ENCODE measurements around the gene VPS51.

DNA sequence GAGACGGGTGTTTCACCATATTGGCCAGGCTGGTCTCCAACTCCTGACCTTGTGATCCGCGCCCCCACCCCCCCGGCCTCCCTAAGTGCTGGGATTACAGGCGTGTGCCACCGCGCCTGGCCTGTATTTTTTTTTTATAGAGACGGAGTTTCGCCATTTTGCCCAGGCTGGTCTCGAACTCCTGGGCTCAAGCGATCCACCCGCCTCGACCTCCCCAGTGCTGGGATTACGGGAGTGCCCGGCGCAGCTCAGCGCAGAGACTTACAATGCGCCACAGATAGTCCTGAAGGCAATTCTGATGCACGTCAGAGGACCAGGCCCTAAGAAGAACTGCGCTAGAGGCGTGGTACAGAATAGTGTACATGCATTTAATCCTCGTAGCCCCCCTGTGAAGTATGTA is 587 bp upstream of the VPS51 start:
- TF ChIP-seq, protein P1, sequence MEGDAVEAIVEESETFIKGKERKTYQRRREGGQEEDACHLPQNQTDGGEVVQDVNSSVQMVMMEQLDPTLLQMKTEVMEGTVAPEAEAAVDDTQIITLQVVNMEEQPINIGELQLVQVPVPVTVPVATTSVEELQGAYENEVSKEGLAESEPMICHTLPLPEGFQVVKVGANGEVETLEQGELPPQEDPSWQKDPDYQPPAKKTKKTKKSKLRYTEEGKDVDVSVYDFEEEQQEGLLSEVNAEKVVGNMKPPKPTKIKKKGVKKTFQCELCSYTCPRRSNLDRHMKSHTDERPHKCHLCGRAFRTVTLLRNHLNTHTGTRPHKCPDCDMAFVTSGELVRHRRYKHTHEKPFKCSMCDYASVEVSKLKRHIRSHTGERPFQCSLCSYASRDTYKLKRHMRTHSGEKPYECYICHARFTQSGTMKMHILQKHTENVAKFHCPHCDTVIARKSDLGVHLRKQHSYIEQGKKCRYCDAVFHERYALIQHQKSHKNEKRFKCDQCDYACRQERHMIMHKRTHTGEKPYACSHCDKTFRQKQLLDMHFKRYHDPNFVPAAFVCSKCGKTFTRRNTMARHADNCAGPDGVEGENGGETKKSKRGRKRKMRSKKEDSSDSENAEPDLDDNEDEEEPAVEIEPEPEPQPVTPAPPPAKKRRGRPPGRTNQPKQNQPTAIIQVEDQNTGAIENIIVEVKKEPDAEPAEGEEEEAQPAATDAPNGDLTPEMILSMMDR (IDR thresholded peaks at IDR 0.05), result no peak
- no peak for TF ChIP-seq POLR2A (IDR thresholded peaks at IDR 0.05)
